ENCODE data around the gene ARAP2.

ARAP2 gene

GRCh38 chr4:36220776-36221175, 23.5 kb downstream of the ARAP2 start:
- no peak for FAIRE-seq

GRCh38 chr4:36218121-36218520, 26.2 kb downstream of the ARAP2 start:
- FAIRE-seq: no peak

- no peak for FAIRE-seq
Observed at GRCh38 chr4:36215627-36216026, 28.7 kb downstream of the ARAP2 start.

GRCh38 chr4:36214735-36215485, 29.4 kb downstream of the ARAP2 start:
- FAIRE-seq: no peak

GRCh38 chr4:36213977-36214376, 30.3 kb downstream of the ARAP2 start:
- FAIRE-seq: no peak

GRCh38 chr4:36211084-36211483, 33.2 kb downstream of the ARAP2 start:
- no peak for FAIRE-seq

GRCh38 chr4:36209941-36210649, 34.2 kb downstream of the ARAP2 start:
- FAIRE-seq: no peak

- no peak for FAIRE-seq
Observed at GRCh38 chr4:36208893-36209473, 35.3 kb downstream of the ARAP2 start.

GRCh38 chr4:36207831-36208520, 36.3 kb downstream of the ARAP2 start:
- no peak for FAIRE-seq

- no peak for FAIRE-seq
Observed at GRCh38 chr4:36207367-36207766, 36.9 kb downstream of the ARAP2 start.

- no peak for FAIRE-seq
Observed at GRCh38 chr4:36206603-36207311, 37.6 kb downstream of the ARAP2 start.

GRCh38 chr4:36206012-36206411, 38.3 kb downstream of the ARAP2 start:
- FAIRE-seq: no peak

- no peak for FAIRE-seq
Observed at GRCh38 chr4:36198861-36199260, 45.5 kb downstream of the ARAP2 start.

- FAIRE-seq: no peak
Observed at GRCh38 chr4:36198068-36198808, 46.1 kb downstream of the ARAP2 start.

GRCh38 chr4:36197501-36197900, 46.8 kb downstream of the ARAP2 start:
- no peak for FAIRE-seq

GRCh38 chr4:36196145-36196913, 48.0 kb downstream of the ARAP2 start:
- no peak for FAIRE-seq

GRCh38 chr4:36192922-36193321, 51.4 kb downstream of the ARAP2 start:
- no peak for FAIRE-seq

GRCh38 chr4:36189511-36190226, 54.6 kb downstream of the ARAP2 start:
- FAIRE-seq: no peak

- FAIRE-seq: peak; percentile 5
Observed at GRCh38 chr4:36187723-36188333, 56.5 kb downstream of the ARAP2 start.

All from colon (tissue), 2 donors.